Activated CD8-positive, alpha-beta T cell treated with anti-CD3 and anti-CD28 coated beads, Interleukin-2, amount 10 ng/mL, durations not matched to agents 7 days and 5 days (primary cell): ENCODE results near the gene QSOX2. TPM values are rescaled to one million over a fixed set of nuclear protein-coding genes. Genes with fewer than 3 reads are reported as not detected.

ENCODE experiments used
- ATAC-seq: fragments of 150-1000 bp; cut with Tn5 transposase; one replicate; pipeline ENCODE4 v1.10.0; 2021; ENCODE audit warnings: moderate library complexity
- CTCF ChIA-PET: fragments of 350-600 bp; sonication (Branson Sonifier 250); formaldehyde crosslinking; loops from one replicate; lab custom pipeline; 2021; ENCODE audit warnings: antibody characterized with exemption; lab: Charles Lee
- POLR2A ChIA-PET: fragments of 350-600 bp; sonication (Branson Sonifier 250); formaldehyde crosslinking; loops from one replicate; lab custom pipeline; 2021; ENCODE audit warnings: antibody characterized with exemption; lab: Charles Lee
- DNase-seq: peaks from one replicate; pipeline ENCODE4 v3.0.0-alpha.2; 2020
- H3K27ac Mint-ChIP-seq: one replicate; pipeline ENCODE4 v1.8.0; 2021; ENCODE audit warnings: mild to moderate bottlenecking, mixed read lengths
- H3K27me3 Mint-ChIP-seq: one replicate; pipeline ENCODE4 v1.8.0; 2021; ENCODE audit warnings: low read depth, mixed read lengths
- H3K36me3 Mint-ChIP-seq: one replicate; pipeline ENCODE4 v1.8.0; 2021; ENCODE audit warnings: low read depth, mixed read lengths
- H3K4me1 Mint-ChIP-seq: one replicate; pipeline ENCODE4 v1.8.0; 2021; ENCODE audit warnings: low read depth, mixed read lengths
- H3K4me3 Mint-ChIP-seq: one replicate; pipeline ENCODE4 v1.8.0; 2021; ENCODE audit warnings: mild to moderate bottlenecking, mixed read lengths
- H3K9me3 Mint-ChIP-seq: one replicate; pipeline ENCODE4 v1.8.0; 2022; ENCODE audit warnings: mixed read lengths; ENCODE audit not compliant: insufficient read depth
- total RNA-seq, 2 experiments: library from RNA; stranded (reverse); gene quantifications; one replicate each; pipeline ENCODE4 v1.2.3, GENCODE V29; 2021

The QSOX2 gene
- total RNA-seq, 2 experiments from 2014 or later, result 11.4 to 12.6 TPM

DNA sequence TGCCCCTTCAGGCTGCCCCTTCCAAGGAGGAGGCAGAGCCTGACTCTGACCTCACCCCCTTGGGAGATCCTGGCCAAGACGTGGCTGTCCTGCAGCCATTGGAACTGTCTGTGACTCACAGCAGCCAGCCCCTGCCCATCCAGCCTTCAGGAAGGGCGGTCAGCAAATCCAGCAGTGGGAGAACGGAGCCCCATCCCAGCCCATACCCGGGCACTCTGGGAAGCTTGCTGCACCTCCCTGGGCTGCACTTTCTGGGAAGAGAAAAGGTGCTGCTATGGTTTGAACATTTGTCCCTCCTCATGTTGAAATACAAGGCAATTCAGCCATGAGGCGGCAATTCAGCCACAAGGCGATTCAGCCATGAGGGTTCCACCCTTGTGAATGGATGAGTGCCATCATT, 33.9 kb upstream of the QSOX2 start:
- POLR2A ChIA-PET, result no interaction called here
- no peaks in the 10 kb centered on the region for H3K27me3 Mint-ChIP-seq
- ATAC-seq, result no peak
- H3K9me3 Mint-ChIP-seq, result no peaks in the 10 kb centered on the region
- H3K4me3 Mint-ChIP-seq, result no peak overlapping the region
- H3K4me1 Mint-ChIP-seq, result peaks cover 4% of the 10 kb centered on the region
- no peak for DNase-seq
- CTCF ChIA-PET, result no interaction called here
- H3K27ac Mint-ChIP-seq, result no peak overlapping the region
- no peaks in the 10 kb centered on the region for H3K36me3 Mint-ChIP-seq

GRCh38 chr9:136278894-136279293, 33.3 kb upstream of the QSOX2 start:
- Mint-ChIP-seq H3K27me3 (no peaks in the 10 kb centered on the region), H3K27ac (no peak overlapping the region), H3K4me1 (peaks cover 4% of the 10 kb centered on the region), H3K9me3 (no peaks in the 10 kb centered on the region), H3K36me3 (no peaks in the 10 kb centered on the region), H3K4me3 (no peak overlapping the region)
- POLR2A ChIA-PET, result interaction anchor here (0.6 kb wide), 1 partner anchor 81 kb away, joined by 5 read pairs; no protein-coding TSS in a partner anchor
- ATAC-seq (no peak), DNase-seq (no peak)
- CTCF ChIA-PET, result interaction anchor here (1.2 kb wide), 1 partner anchor 23 kb away, joined by 3 read pairs; no protein-coding TSS in a partner anchor

DNA sequence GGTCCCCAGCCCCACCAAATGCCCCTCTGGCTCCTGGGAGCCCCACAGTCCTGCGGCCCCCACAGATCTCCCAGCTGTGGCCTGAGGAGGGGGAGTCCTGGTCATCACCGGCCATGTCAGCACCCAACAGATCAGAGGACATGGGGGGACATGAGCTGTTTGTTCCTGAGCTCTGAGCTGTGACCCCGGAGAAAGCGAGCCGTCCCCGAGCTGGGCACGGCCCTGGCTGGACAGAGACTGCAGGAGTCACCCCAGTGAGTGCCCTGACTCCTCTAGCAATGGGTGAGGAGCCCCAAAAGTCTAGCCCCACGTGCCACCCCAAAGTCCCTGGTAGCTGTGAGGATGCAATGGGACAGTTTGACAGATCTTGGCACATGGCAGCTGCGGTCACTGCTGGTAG, 32.6 kb upstream of the QSOX2 start:
- H3K27me3 Mint-ChIP-seq, result no peaks in the 10 kb centered on the region
- ChIA-PET CTCF (interaction anchor here (1.2 kb wide), 2 partner anchors 11 to 22 kb away, joined by 3 to 5 read pairs; no protein-coding TSS in a partner anchor), POLR2A (interaction anchor here (0.6 kb wide), 1 partner anchor 80 kb away, joined by 5 read pairs; no protein-coding TSS in a partner anchor)
- no peak for ATAC-seq
- no peaks in the 10 kb centered on the region for H3K36me3 Mint-ChIP-seq
- H3K9me3 Mint-ChIP-seq, result no peaks in the 10 kb centered on the region
- no peaks in the 10 kb centered on the region for H3K4me1 Mint-ChIP-seq
- no peak overlapping the region for H3K4me3 Mint-ChIP-seq
- DNase-seq, result no peak
- H3K27ac Mint-ChIP-seq, result no peak overlapping the region

DNA sequence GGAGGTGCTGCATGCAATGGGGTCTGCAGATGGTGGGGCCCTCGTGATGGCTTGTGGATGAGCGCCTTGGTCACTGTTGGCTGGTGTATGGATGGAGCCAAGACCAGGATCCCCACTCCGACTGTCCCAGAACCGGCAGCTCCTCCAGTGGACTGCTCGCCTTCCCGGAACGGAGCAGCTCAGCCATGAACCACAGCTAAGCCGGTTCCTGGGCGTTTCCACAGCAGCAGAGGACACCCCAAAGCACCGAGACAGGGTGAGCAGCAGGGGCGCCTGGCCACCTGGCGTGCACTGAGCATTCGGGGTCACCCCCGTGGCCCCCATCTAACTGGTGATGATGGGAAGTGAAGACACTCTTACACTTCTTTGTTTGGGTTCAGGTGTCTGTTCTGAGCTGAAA, 32.1 kb upstream of the QSOX2 start:
- POLR2A ChIA-PET, result no interaction called here
- Mint-ChIP-seq H3K27me3 (no peaks in the 10 kb centered on the region), H3K4me1 (no peaks in the 10 kb centered on the region), H3K9me3 (no peaks in the 10 kb centered on the region), H3K36me3 (no peaks in the 10 kb centered on the region), H3K27ac (no peak overlapping the region), H3K4me3 (no peak overlapping the region)
- ATAC-seq (no peak), DNase-seq (no peak)
- CTCF ChIA-PET, result interaction anchor here (1.2 kb wide), 2 partner anchors 11 to 22 kb away, joined by 3 to 5 read pairs; no protein-coding TSS in a partner anchor

- ChIA-PET CTCF (no interaction called here), POLR2A (interaction anchor here (1.4 kb wide), 1 partner anchor 9 kb away, joined by 4 read pairs; no protein-coding TSS in a partner anchor)
- no peaks in the 10 kb centered on the region for H3K36me3 Mint-ChIP-seq
- no peak for DNase-seq
- H3K27me3 Mint-ChIP-seq, result no peaks in the 10 kb centered on the region
- no peak overlapping the region for H3K4me3 Mint-ChIP-seq
- H3K9me3 Mint-ChIP-seq, result no peaks in the 10 kb centered on the region
- H3K4me1 Mint-ChIP-seq, result no peaks in the 10 kb centered on the region
- ATAC-seq, result no peak
- H3K27ac Mint-ChIP-seq, result no peak overlapping the region
Observed at GRCh38 chr9:136276716-136277115, 31.1 kb upstream of the QSOX2 start.

DNA sequence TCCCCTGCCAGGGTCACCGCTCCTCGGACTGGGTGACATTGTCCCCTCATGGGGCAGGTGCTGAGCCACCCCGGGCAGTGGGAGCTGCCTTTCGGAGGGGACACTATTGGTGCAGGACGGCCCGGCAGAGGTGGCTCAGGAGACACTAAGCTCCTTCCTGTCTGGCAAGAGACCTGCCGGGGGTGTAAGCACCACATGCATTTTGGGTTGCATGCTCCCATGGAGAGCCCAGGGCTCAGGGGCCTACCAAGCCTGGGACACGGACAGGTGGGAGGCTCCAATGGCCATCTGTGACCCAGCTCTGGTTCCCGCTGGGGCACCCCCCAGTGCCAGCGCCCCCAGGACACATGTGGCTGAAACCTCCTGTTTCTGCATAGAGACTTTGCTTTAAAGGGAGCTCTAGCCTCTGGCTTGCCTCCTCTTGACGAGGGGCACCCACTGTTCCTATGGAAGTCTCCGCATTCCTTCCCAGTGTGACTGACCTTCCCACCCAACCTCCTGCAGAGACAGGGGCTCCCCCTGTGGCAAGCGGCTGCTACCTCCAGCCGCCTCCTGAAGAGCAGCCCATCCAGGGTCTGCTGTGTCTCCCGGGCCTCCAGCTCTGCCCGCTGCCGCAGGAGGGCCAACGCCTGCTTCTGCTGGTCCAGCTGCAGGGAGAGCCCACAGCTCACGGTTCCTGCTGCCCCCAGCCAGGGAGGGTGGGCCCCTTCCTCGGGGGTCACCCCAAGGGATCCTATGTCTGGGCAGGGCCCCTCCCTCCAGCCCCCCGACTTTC, 30.2 kb upstream of the QSOX2 start:
- POLR2A ChIA-PET, result interaction anchor here (1.4 kb wide), 1 partner anchor 8 kb away, joined by 4 read pairs; no protein-coding TSS in a partner anchor
- no peaks in the 10 kb centered on the region for H3K4me1 Mint-ChIP-seq
- H3K4me3 Mint-ChIP-seq, result no peak overlapping the region
- no peaks in the 10 kb centered on the region for H3K9me3 Mint-ChIP-seq
- ATAC-seq, result no peak
- DNase-seq, result no peak
- CTCF ChIA-PET, result no interaction called here
- H3K27me3 Mint-ChIP-seq, result no peaks in the 10 kb centered on the region
- no peak overlapping the region for H3K27ac Mint-ChIP-seq
- no peaks in the 10 kb centered on the region for H3K36me3 Mint-ChIP-seq

- H3K4me3 Mint-ChIP-seq, result no peak overlapping the region
- no peaks in the 10 kb centered on the region for H3K36me3 Mint-ChIP-seq
- peaks cover 3% of the 10 kb centered on the region for H3K27me3 Mint-ChIP-seq
- no peak overlapping the region for H3K27ac Mint-ChIP-seq
- no peak for ATAC-seq
- CTCF ChIA-PET, result no interaction called here
- POLR2A ChIA-PET, result interaction anchor here (1.4 kb wide), 1 partner anchor 8 kb away, joined by 4 read pairs; no protein-coding TSS in a partner anchor
- no peaks in the 10 kb centered on the region for H3K4me1 Mint-ChIP-seq
- H3K9me3 Mint-ChIP-seq, result no peaks in the 10 kb centered on the region
- DNase-seq, result no peak
Observed at GRCh38 chr9:136274786-136275654, 29.4 kb upstream of the QSOX2 start.

DNA sequence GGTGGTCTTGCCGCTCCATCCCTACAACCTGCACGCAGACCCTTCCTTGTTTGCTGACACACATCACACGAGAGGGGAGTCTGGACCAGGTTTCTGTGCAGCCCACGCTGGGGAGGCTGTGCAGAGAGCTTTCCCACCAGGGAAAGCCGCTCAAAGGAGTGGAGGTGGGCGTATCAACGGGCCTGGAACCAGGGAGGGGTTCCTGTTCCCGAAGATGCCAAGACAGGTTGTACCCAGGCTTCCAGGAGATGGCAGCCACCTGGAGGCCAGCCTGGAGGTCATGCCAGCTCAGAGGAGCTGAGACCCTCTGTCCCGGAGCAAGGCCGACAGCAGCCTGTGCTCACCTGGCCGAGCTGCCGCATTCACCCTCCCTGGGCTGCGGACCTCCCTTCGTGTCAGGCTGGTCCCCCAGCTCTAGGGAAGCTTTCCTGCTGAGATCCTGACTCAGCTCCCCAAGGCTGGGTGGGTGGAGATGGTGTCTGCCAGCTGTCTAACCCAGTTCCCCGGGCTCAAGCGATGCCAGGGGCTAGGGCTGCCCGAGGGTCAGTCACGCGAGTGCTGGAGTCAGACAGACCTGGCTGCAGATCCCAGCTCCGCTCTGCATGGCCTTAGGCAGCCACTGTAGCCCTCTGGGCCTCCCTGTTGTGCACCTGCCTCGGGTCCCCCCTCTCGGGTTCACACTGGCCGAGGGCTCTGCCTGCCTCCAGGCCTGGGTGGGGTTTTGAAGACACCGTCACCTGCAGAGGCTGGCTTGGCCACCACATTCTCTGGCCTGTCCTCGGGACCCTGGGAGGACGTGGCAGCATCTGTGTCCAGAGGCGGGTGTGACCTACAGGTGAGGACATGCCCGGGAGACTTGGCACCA, 28.5 kb upstream of the QSOX2 start:
- ChIA-PET POLR2A (no interaction called here), CTCF (no interaction called here)
- Mint-ChIP-seq H3K9me3 (no peaks in the 10 kb centered on the region), H3K4me3 (no peak overlapping the region), H3K4me1 (no peaks in the 10 kb centered on the region), H3K36me3 (no peaks in the 10 kb centered on the region), H3K27me3 (peaks cover 7% of the 10 kb centered on the region), H3K27ac (no peak overlapping the region)
- ATAC-seq (no peak), DNase-seq (no peak)

- peaks cover 14% of the 10 kb centered on the region for H3K27me3 Mint-ChIP-seq
- no peak overlapping the region for H3K4me3 Mint-ChIP-seq
- no peak overlapping the region for H3K27ac Mint-ChIP-seq
- ATAC-seq (no peak), DNase-seq (no peak)
- ChIA-PET CTCF (no interaction called here), POLR2A (no interaction called here)
- H3K9me3 Mint-ChIP-seq, result no peaks in the 10 kb centered on the region
- H3K36me3 Mint-ChIP-seq, result no peaks in the 10 kb centered on the region
- H3K4me1 Mint-ChIP-seq, result no peaks in the 10 kb centered on the region
Observed at GRCh38 chr9:136273244-136273865, 27.7 kb upstream of the QSOX2 start.

DNA sequence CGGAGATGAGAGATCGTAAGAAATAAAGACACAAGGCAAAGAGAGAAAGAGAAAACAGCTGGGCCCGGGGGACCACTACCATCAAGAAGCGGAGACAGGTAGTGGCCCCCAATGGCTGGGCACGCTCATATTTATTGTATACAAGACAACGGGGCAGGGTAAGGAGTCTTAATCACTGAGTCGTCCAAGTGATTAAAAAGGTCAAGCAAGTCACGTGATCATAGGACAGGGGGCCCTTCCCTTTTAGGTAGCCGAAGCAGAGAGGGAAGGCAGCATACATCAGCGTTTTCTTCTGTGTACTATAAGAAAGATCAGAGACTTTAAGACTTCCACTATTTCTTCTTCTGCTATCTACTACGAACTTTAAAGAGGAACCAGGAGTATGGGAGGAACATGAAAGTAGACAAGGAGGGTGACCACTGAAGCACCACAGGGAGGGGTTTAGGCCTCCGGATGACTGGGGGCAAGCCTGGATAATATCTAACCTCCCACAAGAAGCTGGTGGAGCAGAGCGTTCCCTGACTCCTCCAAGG, 24.6 kb upstream of the QSOX2 start:
- Mint-ChIP-seq H3K4me3 (no peak overlapping the region), H3K36me3 (no peaks in the 10 kb centered on the region), H3K9me3 (no peaks in the 10 kb centered on the region), H3K4me1 (peaks cover 9% of the 10 kb centered on the region), H3K27ac (no peak overlapping the region), H3K27me3 (peaks cover 14% of the 10 kb centered on the region)
- ChIA-PET CTCF (interaction anchor here (1.1 kb wide), 1 partner anchor 27 kb away, joined by 3 read pairs; no protein-coding TSS in a partner anchor), POLR2A (no interaction called here)
- ATAC-seq (no peak), DNase-seq (no peak)
